HG03097 (cell line): ENCODE data around the gene RIPK1.
A peak's percentile ranks its signal among the peaks of the same experiment; 100 is the strongest.
"Not testable (repeated sequence)": the region's sequence is repeated elsewhere in the genome, so short reads cannot be mapped to it uniquely, and the experiment has no call there.

Source experiments
- ATAC-seq: cut with Tn5 transposase; IDR thresholded peaks from one replicate; pipeline ENCODE4 v1.9.1; 2021; ENCODE audit not compliant: unreplicated experiment, low FRiP score

RIPK1 gene

GRCh38 chr6:3068329-3069214 lies at the start of gene RIPK1:
Gene RIPK1, plus strand, starts transcription at chr6:3068494. Its CDS starts 8,330 bp downstream, at chr6:3076824.
- peak; percentile 82 for ATAC-seq

- no peak for ATAC-seq
These were observed 49.2 kb upstream of the RIPK1 start for GRCh38 chr6:3019065-3019464.

GRCh38 chr6:3019749-3020320 lies 48.5 kb upstream of the RIPK1 start:
- no peak for ATAC-seq

GRCh38 chr6:3020976-3021598 lies 47.2 kb upstream of the RIPK1 start:
- ATAC-seq: not testable (repeated sequence)

GRCh38 chr6:3022765-3023662 lies 45.3 kb upstream of the RIPK1 start:
- ATAC-seq: no peak

- ATAC-seq: peak; percentile 71
These were observed 44.4 kb upstream of the RIPK1 start for GRCh38 chr6:3023663-3024483.

- peak; percentile 48 for ATAC-seq
These were observed 41.3 kb upstream of the RIPK1 start for GRCh38 chr6:3026791-3027626.

- not testable (repeated sequence) for ATAC-seq
These were observed 40.1 kb upstream of the RIPK1 start for GRCh38 chr6:3028156-3028555.

GRCh38 chr6:3031857-3032640 lies 36.2 kb upstream of the RIPK1 start:
- ATAC-seq: no peak

GRCh38 chr6:3032986-3033385 lies 35.3 kb upstream of the RIPK1 start:
- no peak for ATAC-seq

- ATAC-seq: no peak
These were observed 34.6 kb upstream of the RIPK1 start for GRCh38 chr6:3033652-3034051.

GRCh38 chr6:3035397-3035796 lies 32.9 kb upstream of the RIPK1 start:
- no peak for ATAC-seq

GRCh38 chr6:3036861-3037637 lies 31.2 kb upstream of the RIPK1 start:
- ATAC-seq: no peak

GRCh38 chr6:3037638-3038365 lies 30.5 kb upstream of the RIPK1 start:
- no peak for ATAC-seq

- no peak for ATAC-seq
These were observed 28.9 kb upstream of the RIPK1 start for GRCh38 chr6:3039384-3039783.

- no peak for ATAC-seq
These were observed 27.1 kb upstream of the RIPK1 start for GRCh38 chr6:3041147-3041546.

- no peak for ATAC-seq
These were observed 26.7 kb upstream of the RIPK1 start for GRCh38 chr6:3041606-3042005.
